AG09319 (cell line): ENCODE results near the gene MPV17L2.

Experiments
- DNase-seq: peaks from one replicate; pipeline ENCODE4 v3.0.0-alpha.2; 2010; ENCODE audit warnings: low read depth; ENCODE audit errors: extremely low read depth
- TF ChIP-seq, protein P1 (sequence below): IDR thresholded peaks from 2 replicates; pipeline ENCODE4 v1.5.1; 2011; ENCODE audit warnings: low read depth, mild to moderate bottlenecking, inconsistent platforms, low read length, moderate library complexity

MPV17L2 gene

GRCh38 chr19:18202778-18203407 lies 9.9 kb downstream of the MPV17L2 start:
- TF ChIP-seq, protein P1, sequence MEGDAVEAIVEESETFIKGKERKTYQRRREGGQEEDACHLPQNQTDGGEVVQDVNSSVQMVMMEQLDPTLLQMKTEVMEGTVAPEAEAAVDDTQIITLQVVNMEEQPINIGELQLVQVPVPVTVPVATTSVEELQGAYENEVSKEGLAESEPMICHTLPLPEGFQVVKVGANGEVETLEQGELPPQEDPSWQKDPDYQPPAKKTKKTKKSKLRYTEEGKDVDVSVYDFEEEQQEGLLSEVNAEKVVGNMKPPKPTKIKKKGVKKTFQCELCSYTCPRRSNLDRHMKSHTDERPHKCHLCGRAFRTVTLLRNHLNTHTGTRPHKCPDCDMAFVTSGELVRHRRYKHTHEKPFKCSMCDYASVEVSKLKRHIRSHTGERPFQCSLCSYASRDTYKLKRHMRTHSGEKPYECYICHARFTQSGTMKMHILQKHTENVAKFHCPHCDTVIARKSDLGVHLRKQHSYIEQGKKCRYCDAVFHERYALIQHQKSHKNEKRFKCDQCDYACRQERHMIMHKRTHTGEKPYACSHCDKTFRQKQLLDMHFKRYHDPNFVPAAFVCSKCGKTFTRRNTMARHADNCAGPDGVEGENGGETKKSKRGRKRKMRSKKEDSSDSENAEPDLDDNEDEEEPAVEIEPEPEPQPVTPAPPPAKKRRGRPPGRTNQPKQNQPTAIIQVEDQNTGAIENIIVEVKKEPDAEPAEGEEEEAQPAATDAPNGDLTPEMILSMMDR: peak; percentile 34
- DNase-seq: no peak

- no peak for DNase-seq
- TF ChIP-seq, protein P1: no peak
Observed at GRCh38 chr19:18203408-18203862, 10.4 kb downstream of the MPV17L2 start.

- TF ChIP-seq, protein P1: no peak
- peak; percentile 100 for DNase-seq
Observed at GRCh38 chr19:18203863-18204393, 10.9 kb downstream of the MPV17L2 start, which contains the start of gene RAB3A. Gene RAB3A, minus strand, starts transcription at chr19:18204042. Its CDS starts 1,302 bp downstream, at chr19:18202740.

DNA sequence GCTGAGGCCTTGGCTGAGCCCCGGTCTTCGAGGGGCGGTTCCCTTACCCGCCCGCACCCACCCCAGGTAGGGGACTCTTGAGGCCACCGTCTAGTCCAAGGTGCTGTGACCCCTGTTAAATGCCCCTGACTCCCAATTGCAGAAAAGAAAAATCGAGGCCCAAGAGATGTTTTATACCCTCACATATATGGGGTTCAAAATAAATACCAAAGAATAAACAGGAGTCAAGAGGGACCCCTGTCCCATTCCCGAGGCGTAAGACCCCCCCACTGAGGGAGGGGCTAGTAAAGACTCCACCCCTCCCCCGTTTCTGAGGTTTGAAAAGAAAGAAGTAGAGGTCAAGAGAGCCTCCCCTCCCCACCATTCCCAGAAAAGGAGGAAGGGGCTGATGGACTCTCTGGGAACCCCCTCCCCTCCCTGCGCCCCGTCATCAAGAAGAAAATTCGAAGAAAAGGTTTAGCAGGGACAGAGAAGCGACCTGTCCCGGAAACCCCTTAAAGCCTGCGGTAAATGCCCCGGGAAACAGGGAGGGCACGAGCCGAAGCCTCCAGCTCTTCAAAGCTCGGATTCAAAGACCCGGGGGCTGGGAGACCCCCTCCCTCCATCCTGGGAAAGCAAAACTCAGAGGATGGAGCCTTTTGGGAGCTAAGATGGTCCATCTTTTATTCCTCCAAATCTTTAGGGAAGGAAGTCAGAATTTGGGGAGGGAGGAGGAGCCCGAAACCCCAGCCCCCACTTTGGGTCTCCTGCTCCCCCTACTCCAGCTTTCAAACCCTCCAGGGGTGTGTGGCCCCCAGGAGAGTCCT lies 11.6 kb downstream of the MPV17L2 start:
- no peak for DNase-seq
- TF ChIP-seq, protein P1: no peak

GRCh38 chr19:18205200-18205892 lies 12.3 kb downstream of the MPV17L2 start:
- TF ChIP-seq, protein P1: no peak
- peak; percentile 55 for DNase-seq

- DNase-seq: no peak
- TF ChIP-seq, protein P1: no peak
Observed at GRCh38 chr19:18206018-18206417, 13.0 kb downstream of the MPV17L2 start.
